Testis (tissue), 3 donors: ENCODE data around the gene ALG12. TPM values are rescaled to one million over a fixed set of nuclear protein-coding genes. Genes with fewer than 3 reads are reported as not detected.

Experiments
- DNase-seq: peaks from one replicate; pipeline ENCODE4 v3.0.0-alpha.2; 2019
- H3K27ac ChIP-seq, 2 donors: fragments of 200-600 bp; sonication (generic); one replicate each; pipeline ENCODE4 v1.5.1; 2019
- H3K27me3 ChIP-seq: fragments of 200-600 bp; sonication (generic); one replicate; pipeline ENCODE4 v1.5.1; 2019
- H3K36me3 ChIP-seq: fragments of 200-600 bp; sonication (generic); one replicate; pipeline ENCODE4 v1.5.1; 2017; ENCODE audit warnings: low read depth; ENCODE audit errors: missing control alignments
- H3K4me1 ChIP-seq: fragments of 200-600 bp; sonication (generic); one replicate; pipeline ENCODE4 v1.5.1; 2019
- H3K4me3 ChIP-seq, 2 donors: fragments of 200-600 bp; sonication (generic); one replicate each; pipeline ENCODE4 v1.5.1; 2017 to 2019
- H3K9me3 ChIP-seq: fragments of 200-600 bp; sonication (generic); one replicate; pipeline ENCODE4 v1.5.1; 2017
- POLR2A ChIP-seq: fragments of 450-650 bp; IDR thresholded peaks from one replicate; pipeline ENCODE4 v1.6.1; 2017; ENCODE audit warnings: antibody characterized with exemption, mild to moderate bottlenecking, moderate library complexity
- WGBS, 2 donors: methylation state at CpG; one replicate each; pipeline ENCODE4 v1.1.5; 2018; 5-methylcytosine and 5-hydroxymethylcytosine counted together
- intact Hi-C: fragments of 100-400 bp; cut with DNase I; formaldehyde crosslinking; loops from one replicate; pipeline ENCODE4 v1.15.1; 2023; ENCODE audit warnings: low total_unique reads
- polyA plus RNA-seq: library from polyadenylated mRNA; stranded (reverse); fragments of 350-450 nt; fragmentation: Illumina TruSeq; extraction: RNeasy Lipid Tissue Mini Kit (QIAGEN cat#74804); gene quantifications from one replicate; pipeline ENCODE4 v1.2.3, GENCODE V29; 2014; ENCODE audit warnings: low read depth, low replicate concordance; ENCODE audit not compliant: insufficient read depth
- total RNA-seq, 2 donors: library from RNA; depleted of rRNA; stranded (reverse); fragments of >200 nt; gene quantifications; one replicate each; pipeline ENCODE4 v1.2.3, GENCODE V29; 2016
- TF ChIP-seq, protein P1 (sequence below), 3 experiments: fragments of 450-650 bp in 2 of 3; fragments of 200-600 bp in 1 of 3; sonication (generic) in 1 of 3; IDR thresholded peaks; one replicate each; pipeline ENCODE4 v1.5.1; 2016 to 2019; ENCODE audit warnings: antibody characterized with exemption in 3 of 3, mild to moderate bottlenecking in 2 of 3, moderate library complexity in 1 of 3

ALG12 gene
- total and polyA plus RNA-seq, 3 donors from 2014 or later = 10.6 to 18.3 (median 11.9) TPM

DNA sequence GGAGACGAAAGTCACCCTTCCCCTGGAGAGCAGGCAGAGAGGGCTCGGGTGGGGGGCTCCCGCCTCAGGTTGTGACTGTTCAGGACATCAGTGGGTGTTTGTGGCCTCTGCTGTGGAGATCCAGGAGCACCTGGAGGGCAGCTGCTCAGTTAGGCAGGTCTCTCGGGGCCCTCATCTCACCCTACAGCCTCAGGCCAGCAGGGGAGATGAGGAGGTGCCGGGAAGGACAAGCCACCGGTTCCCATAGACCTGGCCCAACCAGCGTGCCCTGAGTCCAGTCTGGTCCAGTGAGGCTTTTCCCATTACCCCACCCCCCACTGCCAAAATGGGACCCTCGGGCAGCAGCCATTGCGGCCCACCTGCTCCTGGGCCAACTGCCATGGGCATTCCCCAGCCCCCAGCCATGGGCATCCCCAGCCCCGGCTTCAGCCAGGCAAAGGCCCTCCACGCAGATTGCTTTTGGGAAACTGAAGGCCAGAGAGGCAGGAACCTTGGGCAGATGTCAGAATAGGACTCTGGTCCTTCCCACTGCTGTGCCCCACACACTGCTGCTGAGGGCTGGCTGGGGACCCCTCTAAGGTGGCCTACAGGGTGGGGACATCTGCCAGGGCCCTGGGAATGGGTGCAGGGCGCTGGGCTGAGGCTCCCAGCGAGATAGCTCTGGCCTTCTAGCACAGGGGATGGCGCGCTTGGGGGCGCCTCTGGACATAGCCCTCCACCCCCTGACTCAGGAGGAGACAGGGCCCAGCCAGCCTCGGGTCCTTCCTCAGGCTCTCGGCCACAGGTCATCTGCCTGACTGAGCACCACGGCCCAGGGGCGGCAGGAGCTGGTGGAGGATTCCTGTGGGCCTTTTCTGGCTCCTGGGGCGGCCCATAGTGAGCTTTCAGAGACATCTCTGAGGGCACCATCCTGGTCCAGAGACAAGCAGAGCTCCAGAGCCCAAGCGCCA is 47.1 kb upstream of the ALG12 start:
- Histone ChIP-seq H3K27ac (peak overlapping the region; percentile 34 to 95), H3K27me3 (no peaks in the 10 kb centered on the region), H3K9me3 (no peaks in the 10 kb centered on the region), H3K4me3 (no peak overlapping the region), H3K4me1 (peaks cover 58% of the 10 kb centered on the region), H3K36me3 (no peaks in the 10 kb centered on the region)
- 75 to 90% methylated on average over 9 to 22 of the region's 22 CpGs for WGBS, 2 donors
- TF ChIP-seq, protein P1, sequence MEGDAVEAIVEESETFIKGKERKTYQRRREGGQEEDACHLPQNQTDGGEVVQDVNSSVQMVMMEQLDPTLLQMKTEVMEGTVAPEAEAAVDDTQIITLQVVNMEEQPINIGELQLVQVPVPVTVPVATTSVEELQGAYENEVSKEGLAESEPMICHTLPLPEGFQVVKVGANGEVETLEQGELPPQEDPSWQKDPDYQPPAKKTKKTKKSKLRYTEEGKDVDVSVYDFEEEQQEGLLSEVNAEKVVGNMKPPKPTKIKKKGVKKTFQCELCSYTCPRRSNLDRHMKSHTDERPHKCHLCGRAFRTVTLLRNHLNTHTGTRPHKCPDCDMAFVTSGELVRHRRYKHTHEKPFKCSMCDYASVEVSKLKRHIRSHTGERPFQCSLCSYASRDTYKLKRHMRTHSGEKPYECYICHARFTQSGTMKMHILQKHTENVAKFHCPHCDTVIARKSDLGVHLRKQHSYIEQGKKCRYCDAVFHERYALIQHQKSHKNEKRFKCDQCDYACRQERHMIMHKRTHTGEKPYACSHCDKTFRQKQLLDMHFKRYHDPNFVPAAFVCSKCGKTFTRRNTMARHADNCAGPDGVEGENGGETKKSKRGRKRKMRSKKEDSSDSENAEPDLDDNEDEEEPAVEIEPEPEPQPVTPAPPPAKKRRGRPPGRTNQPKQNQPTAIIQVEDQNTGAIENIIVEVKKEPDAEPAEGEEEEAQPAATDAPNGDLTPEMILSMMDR (IDR thresholded peaks at IDR 0.05) = no peak
- intact Hi-C loops = no loop called here
- DNase-seq = no peak

DNA sequence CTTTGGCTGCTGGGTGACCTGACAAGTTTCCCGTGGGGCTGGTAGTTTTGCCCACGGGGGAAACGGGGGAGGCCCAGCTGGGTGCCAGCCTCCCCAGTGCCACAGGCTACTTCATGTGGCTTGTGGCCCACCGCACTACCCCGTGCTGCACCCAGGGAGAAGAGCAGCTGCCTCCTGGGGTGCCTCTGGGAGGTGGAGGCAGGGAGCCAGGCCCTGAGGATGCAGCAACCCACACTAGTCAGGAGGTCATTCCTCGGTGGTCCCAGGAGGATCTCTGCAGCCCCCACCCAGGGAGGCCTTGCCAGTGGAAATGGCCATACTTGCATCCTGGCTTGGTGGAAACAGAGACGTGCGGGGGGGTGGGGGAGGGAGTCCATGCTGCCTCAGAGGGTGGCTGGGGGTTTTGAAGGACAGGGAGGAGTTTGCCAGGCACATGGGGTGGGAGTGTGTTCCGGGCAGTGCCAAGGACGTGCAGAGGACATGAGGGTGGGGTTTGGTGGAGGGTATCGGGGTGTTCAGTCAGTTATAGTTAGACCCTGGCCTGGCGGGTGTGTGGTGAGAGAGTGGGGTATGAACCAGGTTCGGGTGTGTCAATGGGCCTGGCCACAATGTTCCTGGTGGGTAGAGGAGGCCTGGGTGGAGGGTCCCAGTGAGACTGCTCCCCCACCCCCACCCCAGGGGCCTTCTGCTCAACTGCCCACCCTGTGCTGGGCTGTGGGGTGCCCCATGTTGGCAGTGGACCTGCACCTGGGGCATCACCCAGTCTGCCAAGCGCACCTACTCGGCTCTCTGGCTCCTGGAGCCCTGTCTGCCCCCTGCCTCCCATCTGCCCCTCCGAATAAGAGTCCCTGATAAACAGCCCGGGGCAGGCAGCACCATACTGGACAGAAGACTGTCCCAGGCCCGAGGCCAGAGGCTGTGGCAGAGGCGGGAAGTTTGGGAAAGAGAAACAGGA is 46.2 kb upstream of the ALG12 start:
- intact Hi-C loops = no loop called here
- TF ChIP-seq, protein P1 (IDR thresholded peaks at IDR 0.05) = no peak
- no peak for TF ChIP-seq POLR2A
- Histone ChIP-seq H3K9me3 (no peaks in the 10 kb centered on the region), H3K27ac (peak overlapping the region; percentile 34 to 95), H3K27me3 (no peaks in the 10 kb centered on the region), H3K4me3 (no peak overlapping the region), H3K36me3 (no peaks in the 10 kb centered on the region), H3K4me1 (peaks cover 54% of the 10 kb centered on the region)
- no peak for DNase-seq
- WGBS, 2 donors = 78 to 89% methylated on average over 19 of the region's 19 CpGs

DNA sequence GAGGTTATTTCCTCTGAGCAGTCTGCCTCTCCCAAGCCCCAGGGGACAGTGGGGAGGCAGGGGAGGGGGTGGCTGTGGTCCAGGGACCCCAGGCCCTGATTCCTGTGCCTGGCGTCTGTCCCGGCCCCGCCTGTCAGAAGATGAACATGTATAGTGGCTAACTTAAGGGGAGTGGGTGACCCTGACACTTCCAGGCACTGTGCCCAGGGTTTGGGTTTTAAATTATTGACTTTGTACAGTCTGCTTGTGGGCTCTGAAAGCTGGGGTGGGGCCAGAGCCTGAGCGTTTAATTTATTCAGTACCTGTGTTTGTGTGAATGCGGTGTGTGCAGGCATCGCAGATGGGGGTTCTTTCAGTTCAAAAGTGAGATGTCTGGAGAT is 45.4 kb upstream of the ALG12 start:
- intact Hi-C loops = no loop called here
- no peaks in the 10 kb centered on the region for H3K9me3 ChIP-seq
- 60 to 64% methylated on average over 6 of the region's 6 CpGs for WGBS, 2 donors
- TF ChIP-seq, protein P1 (IDR thresholded peaks at IDR 0.05) = no peak
- no peak for TF ChIP-seq POLR2A
- no peak for DNase-seq
- no peaks in the 10 kb centered on the region for H3K27me3 ChIP-seq
- H3K36me3 ChIP-seq = no peaks in the 10 kb centered on the region
- peak overlapping the region; percentile 86 to 95 for H3K27ac ChIP-seq
- H3K4me1 ChIP-seq = peaks cover 54% of the 10 kb centered on the region
- no peak overlapping the region for H3K4me3 ChIP-seq

DNA sequence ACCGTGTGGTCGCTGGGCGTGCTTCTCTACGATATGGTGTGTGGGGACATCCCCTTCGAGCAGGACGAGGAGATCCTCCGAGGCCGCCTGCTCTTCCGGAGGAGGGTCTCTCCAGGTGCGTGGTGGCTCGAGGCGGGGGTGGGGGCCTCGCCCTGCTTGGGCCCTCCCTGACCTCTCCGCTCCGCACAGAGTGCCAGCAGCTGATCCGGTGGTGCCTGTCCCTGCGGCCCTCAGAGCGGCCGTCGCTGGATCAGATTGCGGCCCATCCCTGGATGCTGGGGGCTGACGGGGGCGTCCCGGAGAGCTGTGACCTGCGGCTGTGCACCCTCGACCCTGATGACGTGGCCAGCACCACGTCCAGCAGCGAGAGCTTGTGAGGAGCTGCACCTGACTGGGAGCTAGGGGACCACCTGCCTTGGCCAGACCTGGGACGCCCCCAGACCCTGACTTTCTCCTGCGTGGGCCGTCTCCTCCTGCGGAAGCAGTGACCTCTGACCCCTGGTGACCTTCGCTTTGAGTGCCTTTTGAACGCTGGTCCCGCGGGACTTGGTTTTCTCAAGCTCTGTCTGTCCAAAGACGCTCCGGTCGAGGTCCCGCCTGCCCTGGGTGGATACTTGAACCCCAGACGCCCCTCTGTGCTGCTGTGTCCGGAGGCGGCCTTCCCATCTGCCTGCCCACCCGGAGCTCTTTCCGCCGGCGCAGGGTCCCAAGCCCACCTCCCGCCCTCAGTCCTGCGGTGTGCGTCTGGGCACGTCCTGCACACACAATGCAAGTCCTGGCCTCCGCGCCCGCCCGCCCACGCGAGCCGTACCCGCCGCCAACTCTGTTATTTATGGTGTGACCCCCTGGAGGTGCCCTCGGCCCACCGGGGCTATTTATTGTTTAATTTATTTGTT is 44.8 kb upstream of the ALG12 start:
- H3K4me3 ChIP-seq = peak overlapping the region; percentile 78 to 89
- peak overlapping the region; percentile 86 to 95 for H3K27ac ChIP-seq
- no peak for DNase-seq
- intact Hi-C loops = no loop called here
- no peaks in the 10 kb centered on the region for H3K36me3 ChIP-seq
- 54 to 67% methylated on average over 32 to 62 of the region's 63 CpGs for WGBS, 2 donors
- no peaks in the 10 kb centered on the region for H3K27me3 ChIP-seq
- peaks cover 52% of the 10 kb centered on the region for H3K4me1 ChIP-seq
- no peaks in the 10 kb centered on the region for H3K9me3 ChIP-seq
- no peak for TF ChIP-seq POLR2A
- TF ChIP-seq, protein P1 (IDR thresholded peaks at IDR 0.05) = no peak
